K562 (cell line): Measurements from ENCODE around the gene TMED10. TPM values are rescaled to one million over a fixed set of nuclear protein-coding genes. Genes with fewer than 3 reads are reported as not detected.

Experiments
- ATAC-seq: fragments of 200-7000 bp; cut with Tn5 transposase; 3 replicates; pipeline ENCODE4 v1.9.1; 2020; ENCODE audit warnings: moderate library complexity
- BruUV-seq: library from RNA; stranded (reverse); fragments of 400-500 nt; replicated peaks from 2 replicates; lab custom pipeline; 2021; lab: Mats Ljungman, UMichigan
- CTCF ChIA-PET: fragments of 300-600 bp; formaldehyde crosslinking; extraction: SDS; loops from one replicate; lab custom pipeline; 2021; ENCODE audit warnings: low intra/inter-chr PET ratio; lab: Yijun Ruan, JAX
- POLR2A ChIA-PET: fragments of 300-600, 350-650 bp; sonication (Branson Sonifier 250); formaldehyde crosslinking; extraction: SDS; loops from one replicate; lab custom pipeline; 2021; ENCODE audit warnings: antibody characterized with exemption, inconsistent platforms; lab: Yijun Ruan, JAX
- DNase-seq, 4 experiments: peaks; one replicate each; pipeline versions ENCODE4 v3.0.0 to v3.0.0-alpha.2; 2011 to 2018; ENCODE audit warnings: low spot score in 3 of 4, mixed read lengths in 3 of 4; ENCODE audit errors: extremely low read depth in 1 of 4
- FAIRE-seq: peaks from 2 replicates; lab custom pipeline; 2011; peaks lifted over from hg19 to GRCh38; lab: Jason Lieb, UNC
- H2AFZ ChIP-seq: 2 replicates; pipeline ENCODE4 v1.6.0; 2011; ENCODE audit warnings: low read depth, low read length, control low read depth, inconsistent platforms
- H3K27ac ChIP-seq: fragments of 200-600 bp; 3 replicates; pipeline ENCODE4 v1.8.0; 2011; ENCODE audit warnings: low read depth, mild to moderate bottlenecking, control low read depth, inconsistent platforms, low read length, moderate library complexity, mixed read lengths; ENCODE audit errors: extremely low read depth
- H3K27me3 ChIP-seq, 2 experiments: fragments of 300-600 bp in 1 of 2; 2 replicates in 1 of 2; 3 replicates in 1 of 2; pipeline versions ENCODE4 v1.6.0 to v1.8.0; 2011; ENCODE audit warnings: inconsistent platforms in 2 of 2, low read length in 2 of 2, mild to moderate bottlenecking in 1 of 2, mixed read lengths in 1 of 2, moderate library complexity in 1 of 2; ENCODE audit not compliant: control insufficient read depth in 2 of 2, insufficient read depth in 2 of 2
- H3K36me3 ChIP-seq: fragments of 300-600 bp; 3 replicates; pipeline ENCODE4 v1.8.0; 2011; ENCODE audit warnings: mild to moderate bottlenecking, low read length, inconsistent platforms; ENCODE audit not compliant: control insufficient read depth, insufficient read depth
- H3K4me1 ChIP-seq, 2 experiments: fragments of 200-600 bp in 1 of 2; replicated peaks in 1 of 2; 2 replicates in 1 of 2; 3 replicates in 1 of 2; pipeline versions ENCODE4 v1.5.1 to v1.8.0; 2011; ENCODE audit warnings: inconsistent platforms in 2 of 2, low read length in 2 of 2, mild to moderate bottlenecking in 1 of 2, mixed read lengths in 1 of 2, moderate library complexity in 1 of 2; ENCODE audit not compliant: control insufficient read depth in 2 of 2, insufficient read depth in 2 of 2
- H3K4me2 ChIP-seq: 2 replicates; pipeline ENCODE4 v1.6.1; 2011; ENCODE audit warnings: low read length, control low read depth, inconsistent platforms, mixed read lengths; ENCODE audit not compliant: insufficient read depth
- H3K4me3 ChIP-seq: fragments of 200-600 bp; sonication (generic), shearing (Covaris generic); 2 replicates; pipeline ENCODE4 v1.5.1; 2016; ENCODE audit warnings: control low read depth, inconsistent platforms
- H3K79me2 ChIP-seq: fragments of 200-600 bp; 3 replicates; pipeline ENCODE4 v1.8.0; 2011; ENCODE audit warnings: low read length, inconsistent platforms; ENCODE audit not compliant: control insufficient read depth, insufficient read depth
- H3K9ac ChIP-seq, 2 experiments: 2 replicates each; pipeline versions ENCODE4 v1.6.0 to v1.6.1; 2011; ENCODE audit warnings: low read depth in 2 of 2, low read length in 2 of 2, control low read depth in 1 of 2, inconsistent platforms in 1 of 2, mild to moderate bottlenecking in 1 of 2, mixed read lengths in 1 of 2; ENCODE audit not compliant: insufficient read depth in 1 of 2
- H3K9me1 ChIP-seq: one replicate; pipeline ENCODE4 v1.6.0; 2011; ENCODE audit warnings: inconsistent platforms, mild to moderate bottlenecking, low read length, moderate library complexity; ENCODE audit not compliant: control insufficient read depth, insufficient read depth
- H3K9me3 ChIP-seq: replicated peaks from 2 replicates; pipeline ENCODE4 v1.5.1; 2011; ENCODE audit warnings: low read depth, low read length, inconsistent platforms; ENCODE audit not compliant: control insufficient read depth, insufficient read depth
- H4K20me1 ChIP-seq: replicated peaks from 2 replicates; pipeline ENCODE4 v1.6.1; 2011; ENCODE audit warnings: low read length, inconsistent platforms, mixed read lengths; ENCODE audit not compliant: control insufficient read depth, insufficient read depth
- BACH1 ChIP-seq: fragments of 200-800 bp; sonication (Bioruptor generic); IDR thresholded peaks from 2 replicates; pipeline ENCODE4 v1.6.1; 2016; ENCODE audit warnings: missing genetic modification characterization, missing compliant biosample characterization
- BCLAF1 ChIP-seq, 2 experiments: fragments of 450-650 bp in 1 of 2; IDR thresholded peaks; 2 replicates each; pipeline ENCODE4 v1.6.1; 2011 to 2017; ENCODE audit warnings: low read depth in 2 of 2, antibody characterized with exemption in 1 of 2, borderline replicate concordance in 1 of 2, low read length in 1 of 2, mild to moderate bottlenecking in 1 of 2, mixed read lengths in 1 of 2; ENCODE audit not compliant: control insufficient read depth in 1 of 2
- C11orf30 ChIP-seq: fragments of 450-650 bp; IDR thresholded peaks from 2 replicates; pipeline ENCODE4 v1.6.1; 2016; ENCODE audit warnings: low read depth, mild to moderate bottlenecking
- FOXM1 ChIP-seq, 2 experiments: fragments of 450-650 bp in 1 of 2; sonication (generic) in 1 of 2; formaldehyde crosslinking in 1 of 2; IDR thresholded peaks; 2 replicates each; pipeline versions ENCODE4 v1.6.1 to v1.9.0; 2017 to 2022; ENCODE audit warnings: low read depth in 2 of 2, mild to moderate bottlenecking in 2 of 2, missing genetic modification reagents in 1 of 2, moderate library complexity in 1 of 2
- KLF6 ChIP-seq: fragments of 250-450 bp; sonication (Bioruptor Pico); IDR thresholded peaks from 2 replicates; pipeline ENCODE4 v1.4.0; 2020; ENCODE audit warnings: mild to moderate bottlenecking, moderate library complexity, borderline replicate concordance
- NR2C2 ChIP-seq, 2 experiments: fragments of 200-800 bp in 1 of 2; sonication (Bioruptor generic) in 1 of 2; sonication (generic) in 1 of 2; formaldehyde crosslinking in 1 of 2; IDR thresholded peaks; 2 replicates each; pipeline versions ENCODE4 v1.6.1 to v1.8.0; 2016 to 2022; ENCODE audit warnings: mild to moderate bottlenecking in 1 of 2, missing compliant biosample characterization in 1 of 2, missing genetic modification characterization in 1 of 2, missing genetic modification reagents in 1 of 2
- NUFIP1 ChIP-seq: fragments of 450-650 bp; IDR thresholded peaks from 2 replicates; pipeline ENCODE4 v1.6.1; 2018; ENCODE audit not compliant: partially characterized antibody
- PHF8 ChIP-seq: fragments of 200-600 bp; sonication (generic); IDR thresholded peaks from 2 replicates; pipeline ENCODE4 v1.6.1; 2012; ENCODE audit warnings: mixed run types, mild to moderate bottlenecking, inconsistent platforms, low read length, moderate library complexity, borderline replicate concordance
- POLR2B ChIP-seq: fragments of 450-650 bp; IDR thresholded peaks from 2 replicates; pipeline ENCODE4 v1.6.1; 2018; ENCODE audit warnings: low read depth; ENCODE audit not compliant: partially characterized antibody
- PTTG1 ChIP-seq: fragments of 450-650 bp; IDR thresholded peaks from 2 replicates; pipeline ENCODE4 v1.6.1; 2016; ENCODE audit warnings: low read depth, mild to moderate bottlenecking, missing genetic modification characterization, missing compliant biosample characterization
- SIX5 ChIP-seq, 2 experiments: IDR thresholded peaks; 2 replicates each; pipeline ENCODE4 v1.6.1; 2011; ENCODE audit warnings: low read length in 2 of 2, borderline replicate concordance in 1 of 2, low read depth in 1 of 2, mild to moderate bottlenecking in 1 of 2, moderate library complexity in 1 of 2; ENCODE audit not compliant: insufficient read depth in 1 of 2
- SMAD1 ChIP-seq: fragments of 150-350 bp; IDR thresholded peaks from 2 replicates; pipeline ENCODE4 v1.6.1; 2014; ENCODE audit warnings: low read length, low read depth; ENCODE audit not compliant: partially characterized antibody
- SMARCE1 ChIP-seq: fragments of 450-650 bp; IDR thresholded peaks from 2 replicates; pipeline ENCODE4 v1.7.1; 2016; ENCODE audit warnings: mild to moderate bottlenecking
- TBP ChIP-seq: optimal IDR thresholded peaks from 2 replicates; pipeline ENCODE3; 2011; ENCODE audit warnings: low read depth, low read length, improper control_type of control experiment
- TFAP4 ChIP-seq: sonication (generic); formaldehyde crosslinking; IDR thresholded peaks from 2 replicates; pipeline ENCODE4 v1.8.0; 2022; ENCODE audit warnings: missing genetic modification reagents, mild to moderate bottlenecking, moderate library complexity, borderline replicate concordance
- WHSC1 ChIP-seq: IDR thresholded peaks from one replicate; pipeline ENCODE4 v1.6.1; 2012; ENCODE audit warnings: low read length, control low read depth, inconsistent platforms
- WGBS: fragments of 100-300 bp; shearing (Covaris generic); methylation state at CpG from one replicate; pipeline ENCODE4 v1.1.6; 2016; ENCODE audit warnings: low coverage, mixed read lengths; ENCODE audit not compliant: insufficient coverage; ENCODE audit errors: missing lambda C conversion rate; 5-methylcytosine and 5-hydroxymethylcytosine counted together
- in situ Hi-C: fragments of 300-500 bp; cut with MboI; formaldehyde crosslinking; loops from 4 replicates; pipeline ENCODE4 v1.15.0; 2018; ENCODE audit warnings: inconsistent platforms, mixed read lengths
- intact Hi-C: fragments of 100-400 bp; cut with micrococcal nuclease; formaldehyde crosslinking; loops from 2 replicates; pipeline ENCODE4 v1.14.2; 2022
- polyA plus RNA-seq, 8 experiments: library from polyadenylated mRNA; depleted of rRNA in 4 of 8; stranded (reverse) in 5 of 8; unstranded in 3 of 8; fragments of >200 nt; fragmentation: Nextera tagmentation in 2 of 8; fragmentation: Illumina TruSeq in 1 of 8; extraction: Ambion mirVana in 2 of 8; extraction: Trizol in 1 of 8; gene quantifications; 2 replicates each; pipeline versions ENCODE4 v1.2.1 to v1.2.3, GENCODE V29; 2011 to 2014; ENCODE audit warnings: inconsistent platforms in 1 of 8, missing spikeins in 1 of 8
- total RNA-seq, 7 experiments: library from RNA; depleted of rRNA in 6 of 7; stranded (reverse); fragments of >200 nt in 6 of 7; fragmentation: Illumina TruSeq in 2 of 7; extraction: Trizol in 2 of 7; gene quantifications; 2 replicates each; pipeline versions ENCODE4 v1.2.1 to v1.2.3, GENCODE V29; 2011 to 2021; ENCODE audit warnings: low replicate concordance in 1 of 7

TMED10 gene
- total and polyA plus RNA-seq, 9 of the 15 experiments (the other 6 are each of a cell fraction or from before 2014, with no cell fraction given), result 62.2 to 233 (median 124) TPM

- Histone ChIP-seq H3K9ac (no peak overlapping the region), H3K9me1 (no peaks in the 10 kb centered on the region), H3K4me3 (no peak overlapping the region), H3K4me2 (no peak overlapping the region), H3K4me1 (no peaks in the 10 kb centered on the region), H3K79me2 (no peaks in the 10 kb centered on the region), H3K9me3 (no peaks in the 10 kb centered on the region), H4K20me1 (no peaks in the 10 kb centered on the region), H3K27me3 (no peaks in the 10 kb centered on the region), H3K36me3 (peaks cover 34% of the 10 kb centered on the region; the same call in 2 of the 3 replicates), H3K27ac (no peak overlapping the region), H2AFZ (no peak overlapping the region)
- intact Hi-C loops (no loop called here), in situ Hi-C loops (no loop called here)
- no peak for FAIRE-seq
- ChIA-PET CTCF (no interaction called here), POLR2A (interaction anchor here (1.1 kb wide), 1 partner anchor 8 kb away, joined by 3 read pairs; no protein-coding TSS in a partner anchor)
- BruUV-seq, result no TSS peak
- DNase-seq, result no peak
- ATAC-seq, result no peak
- WGBS, result 79% methylated on average over 7 of the region's 8 CpGs
- TF ChIP-seq TFAP4 (CRISPR knock-in tag), result no peak
- TF ChIP-seq WHSC1, result no peak
- no peak for TF ChIP-seq BACH1 (tag)
- no peak for TF ChIP-seq NUFIP1
- TF ChIP-seq SMAD1, result no peak
- no peak for TF ChIP-seq POLR2B
- TF ChIP-seq PTTG1 (tag), result no peak
- TF ChIP-seq NR2C2 (CRISPR knock-in tag; IDR thresholded peaks at IDR 0.05), result no peak
- no peak for TF ChIP-seq NR2C2 (tag; IDR thresholded peaks at IDR 0.05)
- TF ChIP-seq SMARCE1, result no peak
- no peak for TF ChIP-seq FOXM1 (IDR thresholded peaks at IDR 0.05; ENCODE audit: low read depth)
- no peak for TF ChIP-seq FOXM1 (CRISPR knock-in tag; IDR thresholded peaks at IDR 0.05; ENCODE audit: low read depth)
- no peak for TF ChIP-seq BCLAF1 (IDR thresholded peaks at IDR 0.05; ENCODE audit: borderline replicate concordance in 1 of 2, control insufficient read depth in 1 of 2, low read depth in 2 of 2, low read length in 1 of 2)
- TF ChIP-seq KLF6, result no peak
- no peak for TF ChIP-seq C11orf30
- TF ChIP-seq TBP, result no peak
- TF ChIP-seq PHF8, result no peak
- TF ChIP-seq SIX5 (IDR thresholded peaks at IDR 0.05; ENCODE audit: borderline replicate concordance in 1 of 2, insufficient read depth in 1 of 2, low read depth in 1 of 2, low read length in 2 of 2), result no peak
Observed at GRCh38 chr14:75091251-75091650, 85.2 kb downstream of the TMED10 start.
